GM19452 (cell line): Measurements from ENCODE around the gene DUSP1.
"Not testable (repeated sequence)": the region's sequence is repeated elsewhere in the genome, so short reads cannot be mapped to it uniquely, and the experiment has no call there.

Experiments
- ATAC-seq: cut with Tn5 transposase; IDR thresholded peaks from one replicate; pipeline ENCODE4 v1.9.1; 2021; ENCODE audit not compliant: unreplicated experiment

DUSP1 gene

GRCh38 chr5:172798422-172799215, 27.6 kb upstream of the DUSP1 start:
- ATAC-seq, result no peak

DNA sequence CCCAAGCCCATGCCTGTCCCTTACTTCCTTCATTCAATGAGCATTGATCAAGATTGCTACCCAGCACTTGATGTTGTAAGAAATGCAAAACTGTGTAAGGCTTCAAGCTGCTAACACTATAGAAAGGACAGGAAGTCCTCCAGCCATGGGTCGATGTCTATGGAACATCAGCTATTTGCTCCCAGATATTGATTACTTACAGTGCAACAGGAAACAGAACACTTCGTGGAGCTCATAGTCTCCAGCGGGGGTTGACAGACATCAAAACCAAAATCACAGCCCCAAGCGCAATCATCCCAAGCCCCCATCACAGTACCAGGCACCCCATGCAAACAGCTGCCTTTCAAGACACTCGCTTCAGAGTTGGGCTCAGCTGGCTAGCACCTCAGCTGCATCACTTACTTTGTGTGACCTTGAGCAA, 26.8 kb upstream of the DUSP1 start:
- ATAC-seq, result no peak

DNA sequence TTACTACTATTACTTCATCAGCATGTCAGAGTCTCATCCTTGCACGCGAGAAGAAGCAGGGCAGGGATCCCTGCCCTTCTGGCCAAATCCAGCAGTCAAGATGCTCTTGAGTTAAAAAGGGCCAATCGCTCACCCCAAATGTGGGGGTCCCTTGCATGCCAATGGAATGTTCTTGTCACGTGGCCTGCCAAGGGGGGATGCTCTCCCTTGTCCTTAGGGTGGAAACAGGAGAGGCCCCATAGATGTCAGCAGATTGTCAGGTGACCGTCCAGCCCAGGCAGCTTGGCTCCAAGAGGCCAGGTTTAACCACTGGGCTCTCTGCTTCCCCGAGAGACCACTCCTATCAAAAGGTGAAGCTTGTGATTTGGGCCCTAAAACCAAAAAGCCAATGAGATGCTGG, 25.3 kb upstream of the DUSP1 start:
- no peak for ATAC-seq

DNA sequence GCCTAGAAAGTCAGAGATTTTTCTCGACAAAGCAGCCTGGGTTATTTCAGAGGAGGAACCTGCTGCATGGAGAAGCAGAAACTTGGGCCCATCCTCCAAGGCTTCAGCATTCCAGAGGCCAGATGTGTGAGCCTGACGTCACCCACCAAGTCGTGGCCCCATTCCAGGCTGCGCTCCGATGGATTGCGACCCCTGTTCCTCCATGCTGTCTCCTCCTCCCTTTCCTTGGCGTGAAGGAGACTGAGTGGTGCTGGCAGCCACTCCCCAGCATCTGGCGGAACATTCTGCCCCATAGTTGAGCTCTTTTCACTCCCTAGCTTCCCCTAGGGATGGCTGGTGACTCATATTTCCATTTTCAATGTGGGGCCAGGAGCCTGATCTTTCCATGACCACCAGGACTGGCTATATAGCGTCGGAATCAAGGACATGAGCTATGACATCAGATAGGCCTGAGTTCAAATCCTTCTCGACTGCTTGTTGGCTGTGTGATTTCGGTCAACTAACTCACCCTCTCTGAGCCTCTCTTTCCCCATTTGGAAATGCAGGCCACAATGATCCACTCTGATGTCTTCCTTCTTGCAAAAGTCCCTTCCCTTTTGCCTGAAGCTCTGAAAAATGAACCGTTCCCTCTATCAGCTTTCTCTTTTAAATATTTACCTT, 24.5 kb upstream of the DUSP1 start:
- ATAC-seq, result no peak

DNA sequence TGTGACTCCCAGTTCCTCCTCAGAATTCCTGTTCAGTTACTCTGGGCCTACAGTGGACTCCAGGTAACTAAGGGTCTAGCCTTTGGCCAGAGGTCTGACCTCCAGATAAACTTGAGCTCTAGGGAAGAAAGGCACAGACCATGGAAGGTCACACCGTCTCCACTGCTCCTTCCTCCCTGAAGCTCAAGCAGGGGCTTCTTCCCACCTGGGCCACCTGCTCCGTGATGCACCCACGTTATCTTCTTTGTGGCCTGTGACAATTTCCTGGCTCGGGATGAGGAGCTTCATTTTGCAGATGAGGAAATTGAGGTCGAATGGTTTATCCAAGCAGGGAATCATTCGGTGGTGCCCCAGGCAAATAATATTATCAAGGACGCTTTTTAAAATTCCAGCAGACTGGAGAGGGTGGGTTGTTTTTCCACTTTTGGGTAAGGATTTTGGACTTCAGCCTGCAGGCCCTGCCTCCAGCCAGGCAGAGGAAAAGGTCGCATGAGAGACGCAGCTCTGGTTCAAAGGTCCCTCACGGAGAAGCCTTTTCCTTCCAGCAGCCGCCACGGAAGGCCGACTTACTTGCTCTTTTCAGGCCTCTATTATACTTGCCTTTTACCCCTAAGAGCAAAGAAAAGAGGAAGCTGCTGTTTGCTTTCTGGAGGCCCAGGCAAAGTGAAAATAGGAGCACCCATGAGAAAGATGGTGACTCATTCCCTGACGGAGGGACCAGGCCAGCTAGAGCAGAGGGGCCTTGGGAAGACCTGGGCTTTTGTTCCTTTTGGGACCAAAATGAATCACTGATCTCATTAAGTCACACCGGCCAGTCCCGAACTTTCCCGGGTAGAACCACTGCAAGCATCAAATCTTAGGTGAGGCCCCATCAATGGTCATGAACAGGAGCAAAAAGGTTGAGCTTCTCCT, 22.8 kb upstream of the DUSP1 start:
- ATAC-seq, result no peak

GRCh38 chr5:172792701-172793570, 21.9 kb upstream of the DUSP1 start:
- ATAC-seq, result no peak

- ATAC-seq, result no peak
Observed at GRCh38 chr5:172791726-172792445, 20.9 kb upstream of the DUSP1 start.

DNA sequence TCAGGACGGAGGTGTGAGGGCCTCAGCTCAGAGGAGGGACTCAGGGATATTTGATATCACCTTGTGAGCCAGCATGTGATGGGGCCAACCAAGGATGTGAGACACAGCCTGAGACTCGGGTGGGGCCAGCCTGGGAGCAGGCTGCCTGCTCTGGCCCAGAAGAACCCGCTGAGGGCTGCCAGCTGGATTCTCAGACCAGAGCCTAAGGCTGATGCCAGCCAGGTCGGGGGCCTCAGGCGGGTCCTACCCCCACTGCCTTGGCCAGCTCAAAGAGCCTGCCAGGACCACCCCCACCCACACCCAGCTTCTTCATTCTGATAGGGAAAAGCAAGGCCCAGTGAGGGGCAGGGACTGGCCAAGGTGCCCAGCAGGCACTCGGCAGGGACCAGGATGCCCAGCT, 20.3 kb upstream of the DUSP1 start:
- no peak for ATAC-seq

- no peak for ATAC-seq
Observed at GRCh38 chr5:172790496-172790889, 19.5 kb upstream of the DUSP1 start.

GRCh38 chr5:172789687-172790495, 18.9 kb upstream of the DUSP1 start:
- no peak for ATAC-seq

- ATAC-seq, result no peak
Observed at GRCh38 chr5:172788771-172789686, 18.0 kb upstream of the DUSP1 start.

GRCh38 chr5:172787538-172787937, 16.5 kb upstream of the DUSP1 start:
- not testable (repeated sequence) for ATAC-seq

DNA sequence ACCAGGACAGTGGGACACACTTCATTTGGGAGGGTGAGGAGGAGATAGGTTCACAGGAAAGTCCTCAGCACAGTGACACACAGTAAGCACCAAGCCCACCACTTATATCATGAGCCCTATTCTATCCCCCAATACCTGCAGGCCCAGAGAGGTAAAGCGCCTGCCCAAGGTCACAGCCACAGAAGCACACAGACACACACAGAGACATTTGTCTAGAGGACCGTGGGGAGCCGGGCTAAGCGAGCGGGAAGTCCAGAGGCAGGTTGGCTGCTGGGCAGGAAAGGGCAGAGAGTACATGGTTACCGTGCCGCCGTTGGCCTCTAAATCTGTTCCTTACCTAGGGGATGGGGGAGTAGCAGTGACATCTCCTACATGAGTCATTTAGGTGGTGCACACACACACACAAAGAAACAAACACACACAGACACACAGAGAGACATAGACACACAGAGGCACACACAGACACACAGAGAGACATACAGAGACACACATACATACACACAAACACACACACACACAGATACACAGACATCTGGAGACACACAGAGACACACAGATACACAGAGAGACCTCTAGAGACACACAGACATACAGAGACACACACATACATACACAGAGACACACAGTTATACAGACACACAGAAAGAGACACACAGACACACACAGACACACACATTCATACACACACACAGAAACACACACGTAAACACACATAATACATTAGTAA, 15.9 kb upstream of the DUSP1 start:
- no peak for ATAC-seq

- ATAC-seq, result no peak
Observed at GRCh38 chr5:172785429-172786088, 14.6 kb upstream of the DUSP1 start.

GRCh38 chr5:172784162-172784561, 13.2 kb upstream of the DUSP1 start:
- not testable (repeated sequence) for ATAC-seq

DNA sequence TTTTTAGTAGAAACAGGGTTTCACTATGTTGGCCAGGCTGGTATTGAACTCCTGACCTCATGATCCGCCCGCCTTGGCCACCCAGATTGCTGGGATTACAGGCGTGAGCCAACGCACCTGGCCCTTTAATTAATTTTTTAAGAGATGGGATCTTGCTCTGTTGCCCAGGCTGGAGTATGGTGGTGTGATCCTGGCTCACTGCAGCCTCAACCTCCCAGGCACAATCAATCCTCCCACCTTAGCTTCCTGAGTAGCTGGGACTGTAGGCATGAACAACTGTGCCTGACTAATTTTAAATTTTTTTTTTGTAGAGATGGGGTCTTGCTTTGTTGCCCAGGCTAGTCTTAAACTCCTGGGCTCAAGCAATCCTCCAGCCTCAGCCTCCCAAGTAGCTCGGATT, 12.3 kb upstream of the DUSP1 start:
- ATAC-seq, result not testable (repeated sequence)
